Stimulated activated CD4-positive, alpha-beta T cell treated with anti-CD3 and anti-CD28 coated beads, Interleukin-15, amount 100 ng/mL, for 48 hours (primary cell): Measurements from ENCODE around the gene TBC1D16.

Experiments
- DNase-seq, 2 donors: peaks; one replicate each; pipeline ENCODE4 v3.0.0-alpha.2; 2020; ENCODE audit warnings: low read depth in 2 of 2

TBC1D16 gene

DNA sequence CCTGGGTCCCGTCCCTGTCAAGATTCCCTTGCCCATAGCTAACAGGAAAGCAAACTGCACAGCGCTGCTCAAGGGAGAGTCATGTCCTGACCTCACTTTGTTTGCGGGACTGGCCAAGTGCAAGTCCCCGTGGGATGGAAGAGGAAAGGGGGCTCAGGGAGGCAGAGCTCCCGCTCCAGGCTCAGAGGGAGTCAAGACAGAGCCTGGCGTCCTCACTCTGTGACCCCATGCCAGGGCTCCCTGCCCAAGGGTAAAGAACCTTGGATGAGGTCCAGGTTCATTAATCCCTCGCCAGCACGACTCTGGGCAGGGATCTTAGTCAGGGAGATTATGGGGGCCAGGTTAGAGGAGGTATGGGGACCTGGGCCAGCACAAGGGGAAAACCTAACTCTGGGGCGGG, 145.0 kb downstream of the TBC1D16 start:
- DNase-seq = no peak

DNA sequence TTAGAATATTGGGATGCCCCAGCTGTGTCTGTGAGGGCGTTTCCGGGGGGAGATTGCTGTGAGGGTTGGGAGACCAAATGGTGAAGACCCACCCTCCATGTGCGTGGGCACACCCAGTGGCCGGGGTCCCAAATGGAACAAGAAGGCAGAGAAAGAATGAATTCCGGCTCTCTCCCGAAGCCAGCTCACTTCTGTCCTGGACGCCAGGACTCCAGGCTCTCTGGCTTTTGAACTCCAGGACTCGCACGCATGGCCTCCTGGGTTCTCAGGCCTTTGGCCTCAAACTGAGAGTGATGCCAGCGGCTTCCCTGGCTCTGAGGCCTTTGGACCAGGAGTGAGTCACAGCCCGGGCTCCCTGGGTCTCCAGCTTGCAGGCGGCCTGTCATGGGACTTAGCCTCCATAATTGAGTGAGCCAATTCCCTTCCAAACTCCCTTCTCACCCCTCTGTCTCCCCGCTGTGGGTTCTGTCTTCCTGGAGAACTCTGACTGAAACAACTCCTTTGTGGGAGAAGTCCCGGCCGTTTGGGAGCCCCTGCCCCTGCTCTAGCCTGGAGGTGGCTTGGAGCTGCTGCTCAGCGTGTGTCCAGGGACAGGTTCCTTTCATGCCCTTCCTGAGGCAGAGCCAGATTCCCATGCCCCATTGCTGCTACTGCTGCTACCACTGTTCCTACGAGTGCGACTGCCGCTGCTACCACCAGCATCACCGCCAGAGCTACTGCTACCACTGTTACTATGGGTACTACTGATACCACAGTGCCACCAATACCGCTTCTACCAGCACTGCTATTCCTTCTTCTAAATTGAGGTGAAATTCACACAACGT, 146.6 kb downstream of the TBC1D16 start:
- no peak for DNase-seq

DNA sequence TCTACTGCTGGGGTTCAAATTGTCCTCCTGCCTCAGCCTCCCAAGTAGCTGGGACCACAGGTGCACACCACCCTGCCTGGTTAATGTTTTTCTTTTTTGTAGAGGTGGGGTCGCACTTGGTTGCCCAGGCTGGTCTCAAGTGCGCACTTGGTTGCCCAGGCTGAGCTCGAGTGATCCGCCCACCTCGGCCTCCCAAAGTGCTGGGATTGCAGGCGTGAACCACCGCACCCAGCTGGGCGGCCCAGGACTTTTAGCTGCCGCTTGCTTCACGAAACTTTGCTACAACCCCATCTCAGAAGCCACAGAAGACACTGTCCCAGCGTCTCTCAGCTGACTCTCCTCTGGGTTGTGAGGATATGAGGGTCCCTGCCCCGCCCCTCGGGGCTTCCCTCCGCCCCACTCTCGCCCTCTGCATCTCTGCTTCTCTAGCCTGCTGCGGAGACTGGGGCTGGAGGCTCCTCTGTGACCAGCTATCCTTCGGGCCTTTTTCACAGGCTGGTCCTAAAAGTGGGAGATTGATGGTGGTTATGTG, 147.6 kb downstream of the TBC1D16 start:
- DNase-seq = no peak

DNA sequence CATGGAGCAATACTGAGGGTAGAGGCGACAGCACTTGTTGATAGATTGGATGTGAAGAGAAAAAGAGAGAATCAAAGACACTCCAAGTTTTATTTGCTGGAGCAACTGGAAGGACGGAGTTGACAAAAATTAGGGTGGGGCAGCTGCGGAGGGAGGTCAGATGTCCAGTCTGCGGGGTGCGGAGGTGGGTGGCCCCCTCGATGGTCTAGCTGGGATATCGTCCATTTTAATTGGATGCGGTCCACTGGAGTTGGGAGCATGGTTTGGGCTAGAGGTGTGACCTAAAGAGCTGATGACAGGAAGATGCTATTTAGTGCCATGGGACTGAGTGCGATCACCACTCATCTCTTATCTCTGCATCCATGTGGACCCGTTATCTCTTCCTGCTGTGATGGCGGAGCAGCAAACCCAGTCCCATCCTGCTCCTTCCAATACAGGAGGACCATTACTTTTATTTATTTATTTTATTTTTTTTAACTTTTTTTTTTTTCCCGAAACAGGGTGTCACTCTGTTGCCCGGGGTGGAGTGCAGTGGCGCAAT, 148.2 kb downstream of the TBC1D16 start:
- DNase-seq = no peak

DNA sequence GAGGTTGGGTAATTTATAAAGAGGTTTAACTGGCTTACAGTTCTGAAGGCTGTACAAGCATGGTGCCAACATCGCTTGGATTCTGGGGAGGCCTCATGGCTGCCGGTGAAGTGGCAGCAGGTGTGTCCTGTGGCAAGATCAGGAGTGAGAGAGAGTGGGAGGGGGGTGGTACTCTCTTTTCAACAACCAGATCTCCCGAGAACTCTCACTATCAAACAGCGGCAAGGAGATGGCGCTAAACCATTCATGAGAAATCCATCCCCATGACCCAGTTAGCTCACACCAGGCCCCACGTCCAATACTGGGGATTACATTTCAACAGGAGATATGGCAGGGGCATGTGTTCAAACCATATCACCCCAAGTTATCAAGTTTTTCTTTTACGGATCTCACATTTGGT, 152.5 kb downstream of the TBC1D16 start:
- no peak for DNase-seq
